HepG2 (cell line): ENCODE measurements around the gene TCFL5. TPM values are rescaled to one million over a fixed set of nuclear protein-coding genes. Genes with fewer than 3 reads are reported as not detected.

ENCODE experiments used
- CCDC6 ChIP-seq: sonication (generic); formaldehyde crosslinking; IDR thresholded peaks from 2 replicates; pipeline ENCODE4 v1.8.1; 2022; ENCODE audit warnings: mild to moderate bottlenecking, missing genetic modification reagents, moderate library complexity
- DNMT3B ChIP-seq: conservative IDR thresholded peaks from 2 replicates; pipeline ENCODE4 v1.6.1; 2016; ENCODE audit warnings: missing biosample characterization, control low read depth
- DR1 ChIP-seq: sonication (generic); formaldehyde crosslinking; IDR thresholded peaks from 2 replicates; pipeline ENCODE4 v1.8.0; 2021; ENCODE audit warnings: mild to moderate bottlenecking, missing genetic modification reagents, inconsistent platforms
- FOXK1 ChIP-seq: sonication (generic); formaldehyde crosslinking; IDR thresholded peaks from 2 replicates; pipeline ENCODE4 v1.4.0; 2020; ENCODE audit warnings: low read depth, missing genetic modification reagents, borderline replicate concordance
- HMGXB4 ChIP-seq, 2 experiments: sonication (generic) in 1 of 2; formaldehyde crosslinking in 1 of 2; IDR thresholded peaks; 2 replicates each; pipeline versions ENCODE4 v1.4.0 to v1.6.1; 2018 to 2020; ENCODE audit warnings: missing genetic modification reagents in 2 of 2, borderline replicate concordance in 1 of 2, low read depth in 1 of 2, mild to moderate bottlenecking in 1 of 2, missing biosample characterization in 1 of 2
- KAT7 ChIP-seq: IDR thresholded peaks from 2 replicates; pipeline ENCODE4 v1.6.1; 2018; ENCODE audit warnings: borderline replicate concordance, missing compliant biosample characterization
- LBX2 ChIP-seq: sonication (generic); formaldehyde crosslinking; IDR thresholded peaks from 2 replicates; pipeline ENCODE4 v1.5.0; 2020; ENCODE audit warnings: missing genetic modification reagents, mild to moderate bottlenecking, borderline replicate concordance
- MED13 ChIP-seq: sonication (generic); formaldehyde crosslinking; IDR thresholded peaks from 2 replicates; pipeline ENCODE4 v1.5.0; 2020; ENCODE audit warnings: missing genetic modification reagents
- NR2C2 ChIP-seq: sonication (generic); formaldehyde crosslinking; IDR thresholded peaks from 2 replicates; pipeline ENCODE4 v1.4.0; 2020; ENCODE audit warnings: missing genetic modification reagents, mild to moderate bottlenecking, moderate library complexity, borderline replicate concordance
- NRL ChIP-seq: sonication (generic); formaldehyde crosslinking; IDR thresholded peaks from 2 replicates; pipeline ENCODE4 v1.5.0; 2020; ENCODE audit warnings: missing genetic modification reagents, mild to moderate bottlenecking, moderate library complexity, borderline replicate concordance
- REL ChIP-seq: sonication (generic); formaldehyde crosslinking; conservative IDR thresholded peaks from 2 replicates; pipeline ENCODE4 v1.8.0; 2022; ENCODE audit warnings: mild to moderate bottlenecking, missing genetic modification reagents, moderate library complexity
- RFXAP ChIP-seq: sonication (generic); formaldehyde crosslinking; IDR thresholded peaks from 2 replicates; pipeline ENCODE4 v1.4.0; 2020; ENCODE audit warnings: missing genetic modification reagents, borderline replicate concordance
- SP1 ChIP-seq, 2 experiments: fragments of 450-650 bp in 1 of 2; sonication (generic) in 1 of 2; formaldehyde crosslinking in 1 of 2; IDR thresholded peaks; 2 replicates each; pipeline versions ENCODE4 v1.4.0 to v1.6.1; 2016 to 2020; ENCODE audit warnings: missing genetic modification reagents in 1 of 2
- ZBTB2 ChIP-seq: sonication (generic); formaldehyde crosslinking; IDR thresholded peaks from 2 replicates; pipeline ENCODE4 v1.8.0; 2022; ENCODE audit warnings: low read depth, missing genetic modification reagents
- ZBTB38 ChIP-seq: sonication (generic); formaldehyde crosslinking; IDR thresholded peaks from 2 replicates; pipeline ENCODE4 v1.5.1; 2020; ENCODE audit warnings: mild to moderate bottlenecking, missing genetic modification reagents
- ZNF253 ChIP-seq: sonication (generic); formaldehyde crosslinking; IDR thresholded peaks from 2 replicates; pipeline ENCODE4 v1.8.0; 2022; ENCODE audit warnings: mild to moderate bottlenecking, missing genetic modification reagents, borderline replicate concordance
- ZNF263 ChIP-seq: sonication (generic); formaldehyde crosslinking; IDR thresholded peaks from 2 replicates; pipeline ENCODE4 v1.4.0; 2020; ENCODE audit warnings: missing genetic modification reagents
- ZNF639 ChIP-seq: conservative IDR thresholded peaks from 2 replicates; pipeline ENCODE4 v1.6.1; 2018; ENCODE audit warnings: missing genetic modification reagents
- ZNF777 ChIP-seq: sonication (generic); formaldehyde crosslinking; IDR thresholded peaks from 2 replicates; pipeline ENCODE4 v1.4.0; 2020; ENCODE audit warnings: missing genetic modification reagents
- polyA plus RNA-seq, 8 experiments: library from polyadenylated mRNA; depleted of rRNA in 3 of 8; stranded (reverse) in 7 of 8; unstranded in 1 of 8; fragments of >200 nt; fragmentation: Illumina TruSeq in 4 of 8; extraction: Trizol in 4 of 8; gene quantifications; 2 replicates each; pipeline versions ENCODE4 v1.2.1 to v1.2.3, GENCODE V29; 2011 to 2016; ENCODE audit warnings: low read depth in 4 of 8, missing spikeins in 1 of 8, mixed read lengths in 1 of 8; ENCODE audit not compliant: insufficient read depth in 1 of 8
- total RNA-seq, 5 experiments: library from RNA; depleted of rRNA; stranded (reverse); fragments of >200 nt; fragmentation: Illumina TruSeq; extraction: Trizol; gene quantifications; 2 replicates each; pipeline ENCODE4 v1.2.3, GENCODE V29; 2016; ENCODE audit warnings: low read depth in 1 of 5

The TCFL5 gene
- total and polyA plus RNA-seq, 2 of the 13 experiments (the other 11 are each of a cell fraction or from before 2014, with no cell fraction given), result 14.8 to 20.0 TPM

- peak; percentile 85; the same call in 1 of the 2 replicates for TF ChIP-seq NRL (CRISPR knock-in tag)
- TF ChIP-seq ZNF777, result peak; percentile 73
- TF ChIP-seq REL (CRISPR knock-in tag), result no peak
- peak; percentile 89 for TF ChIP-seq FOXK1 (CRISPR knock-in tag)
- peak; percentile 95 for TF ChIP-seq ZBTB38 (CRISPR knock-in tag)
- TF ChIP-seq CCDC6 (CRISPR knock-in tag), result peak; percentile 66; the same call in 1 of the 2 replicates
- peak; percentile 90 to 97 for TF ChIP-seq HMGXB4 (CRISPR knock-in tag; IDR thresholded peaks at IDR 0.05; ENCODE audit: borderline replicate concordance in 1 of 2, low read depth in 1 of 2)
- TF ChIP-seq ZBTB2 (CRISPR knock-in tag), result no peak
- TF ChIP-seq ZNF639, result peak; percentile 86
- peak; percentile 11; the same call in 1 of the 2 replicates for TF ChIP-seq RFXAP (CRISPR knock-in tag)
- peak; percentile 78; the same call in 1 of the 2 replicates for TF ChIP-seq KAT7 (CRISPR knock-in tag)
- TF ChIP-seq ZNF253, result no peak
- TF ChIP-seq ZNF263, result peak; percentile 67; the same call in 1 of the 2 replicates
- no peak for TF ChIP-seq MED13
- TF ChIP-seq DR1, result no peak
- no peak for TF ChIP-seq SP1 (IDR thresholded peaks at IDR 0.05)
- TF ChIP-seq SP1 (CRISPR knock-in tag; IDR thresholded peaks at IDR 0.05), result peak; percentile 63; the same call in 1 of the 2 replicates
- TF ChIP-seq NR2C2 (CRISPR knock-in tag), result peak; percentile 62; the same call in 1 of the 2 replicates
- TF ChIP-seq LBX2 (CRISPR knock-in tag), result no peak
- peak; percentile 71; the same call in 1 of the 2 replicates for TF ChIP-seq DNMT3B (CRISPR knock-in tag)
Observed at GRCh38 chr20:62822788-62823651, 38.6 kb downstream of the TCFL5 start (continued).
